ENCODE data around the gene PFN2.
"Not testable (repeated sequence)": the region's sequence is repeated elsewhere in the genome, so short reads cannot be mapped to it uniquely, and the experiment has no call there.

PFN2 gene

DNA sequence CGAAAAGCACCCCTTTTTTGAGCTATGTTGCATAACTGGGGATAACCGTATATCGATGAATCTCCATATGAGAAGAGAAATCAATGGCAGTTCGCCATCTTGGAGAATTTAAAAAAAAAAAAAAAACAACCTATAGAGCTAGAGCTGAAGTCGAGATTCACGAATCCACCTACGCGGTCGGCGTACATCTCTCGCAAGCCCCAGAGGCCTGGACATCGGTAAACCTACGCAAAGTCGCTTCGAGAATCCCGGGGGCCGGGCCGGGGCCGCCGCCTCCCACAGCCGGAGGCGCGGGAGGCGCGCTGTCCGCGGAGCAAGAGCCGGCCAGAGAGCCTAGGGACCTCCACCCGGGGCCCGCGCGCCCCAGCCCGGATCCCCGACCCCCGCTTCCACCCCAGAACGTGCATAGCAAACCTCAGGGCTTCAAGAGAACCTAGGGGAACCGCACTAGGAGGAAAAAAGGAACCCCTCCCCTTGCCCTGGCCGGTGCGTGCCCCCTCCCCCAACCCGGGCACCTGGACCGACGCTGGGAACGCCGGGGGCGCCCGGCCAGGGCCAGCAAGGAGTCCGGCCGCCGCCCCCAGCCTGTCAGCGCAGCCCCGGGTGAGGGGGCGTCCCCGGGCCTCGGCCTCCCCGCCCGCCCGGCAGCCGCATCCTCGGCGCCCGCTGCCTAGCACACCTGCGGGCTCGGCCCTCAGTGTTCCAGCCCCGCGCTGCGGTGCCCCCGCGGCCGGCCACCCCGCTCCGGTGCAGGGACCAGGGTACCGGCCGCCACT lies 567 bp downstream of the PFN2 start:
- intact Hi-C loops (cut with DNase I) = loop anchor here (5.0 to 10.0 kb wide), 4 partner anchors 85 to 212 kb away; partner anchors contain the start of gene RNF13
- DNase-seq = peak; percentile 63 to 92 (median 80)

DNA sequence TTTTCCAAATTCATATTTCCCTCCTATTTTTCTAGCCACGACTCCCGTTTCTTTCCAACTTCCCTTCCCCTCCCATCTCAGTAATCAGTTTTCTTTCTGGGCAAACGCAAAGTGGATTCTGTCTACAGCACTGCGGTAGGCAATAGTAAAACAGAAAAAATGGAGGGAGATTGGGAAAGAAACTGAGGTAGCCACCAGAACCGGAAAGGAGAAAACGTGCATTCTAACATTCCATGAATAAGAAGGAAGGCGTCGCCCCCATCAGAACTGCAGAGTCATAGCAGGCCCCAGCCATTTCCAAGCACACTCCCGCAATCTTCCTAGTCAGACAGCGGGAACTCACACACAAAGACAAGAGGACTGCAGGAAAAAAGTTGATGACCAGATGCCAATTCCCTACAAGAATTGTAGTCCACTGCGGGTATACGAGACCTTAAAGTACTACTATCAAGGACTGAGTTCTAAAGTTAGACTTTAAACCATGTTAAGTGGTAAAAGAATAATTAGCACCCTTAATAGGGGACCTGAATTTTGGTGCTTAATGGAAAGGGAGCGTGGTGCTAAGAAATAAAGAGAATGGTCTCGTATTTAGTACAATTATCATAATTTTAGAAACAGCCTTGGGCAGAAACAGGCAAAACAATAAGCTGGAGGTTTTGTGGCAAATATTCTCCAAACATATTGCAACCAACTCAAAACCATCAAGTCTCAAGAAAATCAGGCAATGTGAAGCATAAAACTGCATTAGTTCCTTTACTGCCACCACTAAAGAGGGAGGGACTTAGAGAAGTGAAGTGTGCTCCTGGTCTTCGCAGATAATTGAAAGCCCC lies 1.4 kb downstream of the PFN2 start:
- peak; percentile 33 to 89 (median 69) for DNase-seq
- intact Hi-C loops (cut with DNase I) = loop anchor here (5.0 to 10.0 kb wide), 4 partner anchors 85 to 213 kb away; partner anchors contain the start of gene RNF13

DNA sequence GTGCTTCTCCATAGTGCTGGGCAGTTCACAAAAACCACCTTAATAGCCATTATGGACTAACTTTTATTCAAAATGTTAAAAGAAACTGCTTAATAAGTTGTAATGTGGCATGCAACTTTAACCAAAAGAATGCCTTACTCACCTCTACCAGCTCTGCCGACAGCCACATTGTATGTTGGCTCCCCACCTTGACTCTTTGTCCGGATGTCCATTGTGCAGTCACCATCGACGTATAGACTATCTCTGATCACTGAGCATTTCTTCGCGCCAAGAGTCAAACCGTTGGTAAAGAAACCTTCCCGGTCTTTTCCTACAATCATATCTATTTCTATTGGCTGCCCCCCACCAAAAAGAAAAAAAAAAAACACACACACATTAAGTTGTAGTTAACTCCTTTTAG lies 2.5 kb downstream of the PFN2 start:
- no peak for DNase-seq
- intact Hi-C loops (cut with DNase I) = loop anchor here (5.0 to 10.0 kb wide), 4 partner anchors 83 to 214 kb away; partner anchors contain the start of gene RNF13

DNA sequence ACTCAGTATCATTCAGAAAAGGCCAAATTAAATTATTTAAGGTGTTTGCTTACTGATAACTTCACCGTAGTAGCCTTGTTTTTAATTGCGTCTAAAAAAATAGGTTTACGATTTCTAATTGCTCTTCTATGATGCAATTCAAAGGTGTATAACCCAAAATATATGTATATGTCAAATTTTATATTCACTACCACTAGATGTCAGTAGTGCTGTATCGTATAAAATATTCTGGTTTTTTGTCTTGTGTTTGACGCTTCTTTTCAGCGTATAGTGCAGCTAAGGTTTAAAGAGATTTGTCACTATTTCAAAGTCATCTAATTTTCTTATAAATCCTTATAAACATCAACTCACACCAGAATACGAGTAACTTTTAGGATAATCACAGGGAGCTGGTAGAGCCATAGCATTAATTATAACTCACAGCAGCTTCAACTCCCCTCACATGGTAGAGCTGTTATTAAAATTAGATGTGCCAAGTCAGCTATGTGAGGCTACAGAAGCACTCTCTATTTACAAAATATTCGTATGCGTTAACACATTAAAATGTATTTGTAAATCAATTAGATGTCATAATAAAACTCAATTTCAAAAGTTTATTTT lies 3.5 kb downstream of the PFN2 start:
- DNase-seq = no peak
- intact Hi-C loops (cut with DNase I) = loop anchor here (5.0 to 10.0 kb wide), 4 partner anchors 82 to 215 kb away; partner anchors contain the start of gene RNF13

DNA sequence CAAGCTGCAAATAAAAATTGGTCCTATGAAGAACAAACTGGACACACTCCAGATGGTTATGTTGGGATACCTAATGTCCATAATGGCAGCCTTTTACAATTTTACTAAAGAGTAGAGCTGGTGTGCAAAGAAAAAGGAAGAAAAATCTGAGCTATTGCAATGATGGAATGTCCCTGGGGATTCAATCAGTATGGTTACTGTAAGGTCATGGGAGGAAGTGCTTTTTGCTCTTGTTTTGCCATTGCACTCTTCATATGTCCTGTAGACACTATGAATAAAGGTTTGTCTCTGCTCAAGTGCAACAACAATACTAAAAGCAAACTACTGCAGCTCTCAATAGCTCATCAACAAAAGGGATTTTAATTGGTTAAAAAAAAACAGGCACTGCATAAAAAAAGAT lies 5.4 kb downstream of the PFN2 start:
- DNase-seq = no peak
- intact Hi-C loops (cut with DNase I) = loop anchor here (5.0 to 10.0 kb wide), 4 partner anchors 80 to 217 kb away; partner anchors contain the start of gene RNF13

DNA sequence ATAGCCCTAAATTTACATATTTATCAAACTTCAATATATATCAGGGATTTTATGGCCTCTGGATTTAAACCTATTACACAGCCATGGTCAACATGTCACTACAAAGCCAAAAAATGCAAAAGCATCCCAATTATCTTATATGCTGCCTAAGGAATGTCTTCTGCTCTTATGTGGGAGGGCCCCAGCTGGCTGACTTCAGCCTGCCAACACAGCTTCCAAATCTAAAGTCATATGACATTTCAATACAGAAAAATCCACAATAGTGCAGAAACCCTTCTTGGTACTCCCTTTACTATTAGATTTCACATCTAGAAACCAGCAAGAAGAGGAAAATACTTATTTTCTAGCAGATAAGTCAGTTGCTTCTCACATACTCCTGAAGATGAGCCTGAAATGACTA lies 6.4 kb downstream of the PFN2 start:
- DNase-seq = peak in 5 of 42 donors; percentile 11 to 38 (median 18)
- intact Hi-C loops (cut with DNase I) = loop anchor here (10.0 kb wide), 3 partner anchors 79 to 199 kb away; partner anchors contain the start of gene RNF13

DNA sequence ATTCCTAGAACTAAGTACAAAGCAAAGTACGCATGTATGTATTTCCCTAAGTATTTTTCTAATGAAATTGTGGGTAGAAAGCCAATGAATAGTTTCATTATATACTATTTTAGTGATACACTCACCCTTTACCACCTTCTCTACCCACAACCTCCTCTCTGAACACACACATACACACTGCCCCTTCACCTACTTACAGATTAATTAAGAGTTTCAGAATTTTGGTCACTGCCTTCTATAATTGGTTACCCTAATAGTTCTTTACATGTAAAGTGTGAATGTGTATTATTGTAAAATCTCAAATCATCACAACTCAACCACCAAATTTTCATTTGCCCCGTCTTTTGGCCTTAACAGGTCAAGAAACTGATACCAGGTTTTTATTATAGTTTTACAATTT lies 7.2 kb downstream of the PFN2 start:
- intact Hi-C loops (cut with DNase I) = loop anchor here (10.0 kb wide), 3 partner anchors 79 to 199 kb away; partner anchors contain the start of gene RNF13

DNA sequence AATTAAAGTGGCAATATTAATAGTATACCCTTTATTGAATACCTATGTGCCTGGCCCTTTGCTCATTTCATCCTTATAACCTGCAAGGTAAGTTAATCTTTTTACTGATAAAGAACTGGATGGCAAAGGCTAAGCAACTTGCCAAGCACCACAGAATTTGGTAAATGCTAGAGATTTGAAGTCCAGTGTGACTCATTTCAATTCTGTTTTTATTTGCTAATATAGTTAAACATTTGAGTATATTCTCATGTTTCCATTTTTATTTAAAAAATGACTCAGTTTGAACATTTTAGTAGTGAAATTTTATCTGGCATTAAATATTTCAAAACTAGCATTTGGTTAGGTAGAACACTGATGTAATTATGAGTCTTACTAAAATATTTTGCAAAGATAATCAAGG lies 11.3 kb downstream of the PFN2 start:
- intact Hi-C loops (cut with DNase I) = no loop called here
- DNase-seq = no peak

More for the DNA sequence above, 7.2 kb downstream of the PFN2 start:
- DNase-seq = no peak

DNA sequence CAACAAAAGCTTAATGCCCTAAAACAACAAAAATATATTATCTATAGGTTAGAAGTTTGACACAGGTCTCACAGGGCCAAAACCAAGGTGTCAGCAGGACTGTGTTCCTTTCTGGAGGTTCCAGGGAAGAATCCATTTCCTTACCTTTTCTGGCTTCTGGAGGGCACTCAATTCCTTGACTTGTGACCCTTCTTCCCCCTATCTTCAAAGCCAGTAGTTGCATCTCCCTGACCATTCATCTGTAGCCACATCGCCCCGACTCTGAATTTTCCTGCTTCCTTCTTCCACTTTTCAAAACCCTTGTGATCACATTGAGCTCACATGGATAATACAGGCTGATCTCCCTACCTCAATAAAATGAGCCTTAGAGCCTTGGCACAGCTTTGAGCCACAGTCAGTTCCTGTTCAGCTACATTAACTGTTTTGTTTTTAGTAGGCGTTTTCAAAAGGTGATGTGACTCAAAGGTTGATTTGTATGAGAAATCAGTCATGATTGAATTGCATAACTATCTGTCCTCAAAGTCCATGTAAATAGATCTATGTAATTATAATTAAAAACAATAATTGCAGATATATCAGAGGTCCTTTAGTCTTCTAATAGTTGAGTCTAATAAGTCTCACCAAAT lies 12.4 kb downstream of the PFN2 start:
- no peak for DNase-seq
- intact Hi-C loops (cut with DNase I) = no loop called here

DNA sequence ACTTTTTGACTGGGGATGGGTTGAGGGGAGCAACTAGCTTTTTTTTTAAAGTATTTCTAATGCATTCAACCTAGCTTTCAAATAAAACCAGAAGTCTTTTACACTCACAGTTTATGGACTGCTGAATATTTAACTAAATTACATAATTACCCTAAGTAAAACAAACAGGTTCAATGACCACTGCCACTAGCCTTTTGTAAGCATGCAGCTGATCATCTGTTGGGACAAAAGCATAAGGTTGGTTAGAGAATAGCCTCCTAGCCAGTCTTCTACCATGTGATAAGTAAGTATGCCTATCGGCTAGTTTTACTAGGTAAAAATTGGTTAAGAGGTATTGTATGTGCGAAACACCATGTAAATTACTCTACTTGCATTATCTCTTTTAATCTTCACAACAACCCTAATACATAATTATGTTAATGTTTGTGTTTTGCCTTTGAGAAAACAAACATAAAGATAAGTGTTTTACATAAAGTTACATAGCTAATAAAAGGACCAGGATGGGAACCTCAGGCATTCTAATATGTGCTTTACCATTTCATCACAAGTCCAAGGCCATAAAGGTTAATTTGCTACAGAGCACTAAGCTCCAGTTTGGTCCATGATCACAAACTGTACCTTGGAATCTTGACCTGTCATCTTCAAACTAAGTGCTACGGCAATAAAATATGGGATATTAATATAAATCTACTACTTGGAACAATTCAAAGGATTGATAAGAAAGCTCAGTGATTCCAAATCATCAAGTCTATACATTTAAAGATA lies 13.2 kb downstream of the PFN2 start:
- no peak for DNase-seq
- intact Hi-C loops (cut with DNase I) = no loop called here

DNA sequence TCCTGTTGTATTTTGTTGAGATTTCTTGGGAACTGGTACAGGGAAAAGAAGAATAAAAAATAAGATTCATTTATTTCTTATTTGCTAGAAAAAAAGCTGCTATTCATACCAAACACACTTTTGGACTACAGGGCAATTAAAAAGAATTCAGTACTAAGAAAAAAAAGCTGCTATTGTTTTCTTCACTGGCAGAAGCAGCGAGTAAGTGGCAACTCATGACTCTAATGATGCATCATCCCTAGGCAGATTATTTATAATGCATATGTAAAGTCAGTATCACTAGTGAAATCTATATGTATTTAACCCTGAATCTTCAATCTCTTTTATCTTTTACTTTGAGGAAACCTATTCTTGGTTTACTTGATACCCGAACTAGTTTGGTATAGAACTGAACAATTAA lies 15.2 kb downstream of the PFN2 start:
- DNase-seq = peak in 1 of 42 donors; percentile 25
- intact Hi-C loops (cut with DNase I) = no loop called here

DNA sequence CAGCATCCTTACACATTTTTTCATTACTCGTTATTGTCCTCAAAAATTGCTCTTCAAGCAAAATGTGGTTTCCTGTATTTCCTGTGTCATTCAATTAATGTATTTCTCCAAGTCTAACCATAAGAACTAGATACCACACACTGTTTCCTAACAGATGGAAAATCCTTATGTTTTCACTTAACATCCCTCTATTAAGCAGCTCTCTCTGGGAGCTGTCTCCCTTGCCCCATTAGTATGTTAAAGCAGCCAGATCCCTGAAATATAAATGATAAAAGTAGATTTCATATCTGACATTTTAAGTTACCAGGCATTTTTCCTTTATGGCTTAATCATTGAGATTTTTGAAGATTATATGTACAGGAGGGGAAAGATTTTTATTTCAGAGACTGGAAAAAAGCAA lies 15.9 kb downstream of the PFN2 start:
- DNase-seq = no peak
- intact Hi-C loops (cut with DNase I) = no loop called here

DNA sequence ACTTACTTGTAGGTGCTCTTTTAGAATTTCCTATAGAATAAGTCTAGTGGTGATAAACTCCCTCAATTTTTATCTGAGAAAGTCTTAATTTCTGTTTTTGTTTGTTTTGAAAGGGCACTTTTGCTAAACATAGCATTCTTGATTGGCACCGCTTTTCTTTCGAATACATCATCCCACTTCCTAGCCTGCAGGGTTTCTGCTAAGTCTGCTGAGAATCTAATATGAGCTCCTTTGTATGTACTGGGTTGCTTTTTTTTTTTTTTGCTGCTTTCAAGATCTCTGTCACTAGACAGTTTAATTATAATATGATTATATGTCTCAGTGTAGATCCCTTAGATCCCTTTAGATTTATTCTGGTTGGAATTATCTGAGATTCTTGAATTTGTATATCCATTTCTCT lies 21.5 kb downstream of the PFN2 start:
- peak in 1 of 42 donors; percentile 32 for DNase-seq
- intact Hi-C loops (cut with DNase I) = no loop called here

DNA sequence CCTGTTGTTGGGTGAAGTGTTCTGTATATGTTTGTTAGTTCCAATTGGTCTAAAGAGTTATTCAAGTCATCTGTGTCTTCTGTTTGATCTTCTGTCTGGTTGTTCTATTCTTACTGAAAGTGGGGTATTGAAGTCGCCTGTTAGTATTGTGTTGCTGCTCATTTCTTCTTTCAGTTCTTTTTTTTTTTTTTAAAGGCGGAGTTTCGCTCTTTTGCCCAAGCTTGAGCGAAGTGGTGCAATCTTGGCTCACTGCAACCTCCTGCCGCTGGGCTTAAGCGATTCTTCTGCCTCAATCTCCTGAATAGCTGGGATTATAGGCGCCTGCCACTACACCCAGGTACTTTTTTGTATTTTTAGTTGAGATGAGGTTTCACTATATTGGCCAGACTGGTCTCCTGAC lies 23.5 kb downstream of the PFN2 start:
- intact Hi-C loops (cut with DNase I) = no loop called here
- DNase-seq = no peak

DNA sequence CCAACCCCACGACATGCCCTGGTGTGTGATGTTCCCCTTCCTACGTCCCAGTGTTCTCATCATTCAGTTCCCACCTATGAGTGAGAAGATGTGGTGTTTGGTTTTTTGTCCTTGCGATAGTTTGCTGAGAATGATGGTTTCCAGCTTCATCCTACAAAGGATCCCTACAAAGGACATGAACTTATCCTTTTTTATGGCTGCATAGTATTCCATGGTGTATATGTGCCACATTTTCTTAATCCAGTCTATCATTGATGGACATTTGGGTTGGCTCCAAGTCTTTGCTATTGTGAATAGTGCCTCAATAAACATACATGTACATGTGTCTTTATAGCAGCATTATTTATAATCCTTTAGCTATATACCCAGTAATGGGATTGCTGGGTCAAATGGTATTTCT lies 26.7 kb downstream of the PFN2 start:
- intact Hi-C loops (cut with DNase I); DNase-seq: not testable (repeated sequence)

DNA sequence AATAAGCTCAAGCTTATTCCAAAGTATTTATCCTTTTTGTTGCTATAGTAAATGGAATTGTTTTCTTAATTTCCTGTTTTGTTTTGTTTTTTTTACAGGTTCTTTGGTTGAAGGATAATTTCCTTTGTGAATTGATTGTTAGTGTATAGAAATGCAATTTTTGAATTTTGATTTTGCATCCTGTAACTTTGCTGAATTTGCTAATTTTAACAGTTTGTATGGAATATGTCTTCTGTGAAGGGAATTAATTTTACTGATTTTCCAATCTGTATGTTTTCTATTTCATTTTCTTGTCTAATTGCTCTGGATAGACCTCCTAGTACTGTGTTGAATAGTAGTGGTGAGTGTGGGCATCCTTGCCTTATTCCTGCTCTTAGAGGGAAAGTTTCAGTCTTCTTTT lies 28.3 kb downstream of the PFN2 start:
- no peak for DNase-seq
- intact Hi-C loops (cut with DNase I) = no loop called here

DNA sequence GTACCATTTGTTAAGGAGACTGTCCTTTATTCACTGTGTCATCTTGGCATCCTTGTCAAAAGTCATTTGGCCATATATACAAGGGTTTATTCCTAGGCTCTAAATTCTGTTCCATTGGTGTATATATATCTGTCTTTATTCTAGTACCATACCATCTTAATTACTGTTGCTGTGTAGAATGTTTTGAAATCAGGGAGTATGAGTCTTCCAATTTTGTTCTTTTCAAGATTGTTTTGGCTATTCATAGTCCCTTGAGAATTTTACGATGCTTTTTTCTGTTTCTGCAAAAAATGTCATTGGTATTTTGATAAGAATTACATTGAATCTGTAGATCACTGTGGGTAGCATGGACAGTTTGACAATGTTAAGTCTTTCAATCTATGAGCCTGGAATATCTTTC lies 28.7 kb downstream of the PFN2 start:
- DNase-seq = no peak
- intact Hi-C loops (cut with DNase I) = no loop called here

DNA sequence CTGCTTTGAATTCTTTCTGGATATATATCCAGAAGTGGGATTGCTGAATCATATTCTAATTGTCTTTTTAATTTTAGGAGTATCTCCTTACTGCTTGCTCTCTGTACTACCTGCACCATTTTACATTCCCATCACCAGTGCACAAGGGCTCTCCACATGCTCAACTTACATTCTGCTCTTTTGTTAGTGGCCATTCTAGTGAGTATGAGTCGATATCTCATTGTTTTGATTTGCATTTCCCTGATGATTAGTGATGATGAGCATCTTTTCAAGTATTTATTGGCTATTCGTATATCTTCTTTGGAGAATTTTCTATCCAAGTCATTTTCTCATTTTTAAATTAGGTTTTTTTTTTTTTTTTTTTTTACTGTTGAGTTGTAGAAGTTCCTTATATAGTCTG lies 29.5 kb downstream of the PFN2 start:
- intact Hi-C loops (cut with DNase I) = no loop called here
- DNase-seq = no peak
